Measurements from ENCODE around the gene BPIFB3.
"Not testable (repeated sequence)": the region's sequence is repeated elsewhere in the genome, so short reads cannot be mapped to it uniquely, and the experiment has no call there.

Gene BPIFB3

GRCh38 chr20:33112547-33113386, 59.1 kb downstream of the BPIFB3 start:
- no peak for DNase-seq (ENCODE audit: extremely low read depth in 1 of 2, low read depth in 1 of 2)

GRCh38 chr20:33113387-33113908, 59.7 kb downstream of the BPIFB3 start:
- DNase-seq (ENCODE audit: extremely low read depth in 1 of 2, low read depth in 1 of 2) = no peak

GRCh38 chr20:33115501-33115900, 61.8 kb downstream of the BPIFB3 start:
- DNase-seq (ENCODE audit: extremely low read depth in 1 of 2, low read depth in 1 of 2) = not testable (repeated sequence)

- no peak for DNase-seq (ENCODE audit: extremely low read depth in 1 of 2, low read depth in 1 of 2)
These were observed 66.3 kb downstream of the BPIFB3 start for GRCh38 chr20:33119725-33120720.

- no peak for DNase-seq (ENCODE audit: extremely low read depth in 1 of 2, low read depth in 1 of 2)
These were observed 67.2 kb downstream of the BPIFB3 start for GRCh38 chr20:33120934-33121333.

- DNase-seq (ENCODE audit: extremely low read depth in 1 of 2, low read depth in 1 of 2) = not testable (repeated sequence)
These were observed 68.6 kb downstream of the BPIFB3 start for GRCh38 chr20:33122297-33122696.

Measured in stimulated activated CD8-positive, alpha-beta memory T cell treated with anti-CD3 and anti-CD28 coated beads, Interleukin-7, amount 100 ng/mL, for 48 hours (primary cell).